Mesothelial cell of epicardium (in vitro differentiated cells): Measurements from ENCODE around the gene HECW1. TPM values are rescaled to one million over a fixed set of nuclear protein-coding genes. Genes with fewer than 3 reads are reported as not detected.
A peak's percentile ranks its signal among the peaks of the same experiment; 100 is the strongest.

Experiments
- DNase-seq, 2 experiments: peaks; one replicate each; pipeline ENCODE4 v3.0.0; 2021; ENCODE audit warnings: low spot score in 2 of 2; ENCODE audit not compliant: unreplicated experiment in 2 of 2
- H3K27ac Mint-ChIP-seq: 2 replicates; pipeline ENCODE4 v1.8.0; 2021; ENCODE audit warnings: mixed read lengths
- H3K27me3 Mint-ChIP-seq: 2 replicates; pipeline ENCODE4 v1.8.0; 2021; ENCODE audit warnings: low read depth, mixed read lengths
- H3K36me3 Mint-ChIP-seq: 2 replicates; pipeline ENCODE4 v1.8.0; 2021; ENCODE audit warnings: mixed read lengths
- H3K4me1 Mint-ChIP-seq: 2 replicates; pipeline ENCODE4 v1.8.0; 2021; ENCODE audit warnings: mixed read lengths
- H3K4me3 Mint-ChIP-seq: 2 replicates; pipeline ENCODE4 v1.8.0; 2021; ENCODE audit warnings: mild to moderate bottlenecking, moderate library complexity, mixed read lengths
- H3K9me3 Mint-ChIP-seq: 2 replicates; pipeline ENCODE4 v1.8.0; 2021; ENCODE audit warnings: mixed read lengths
- total RNA-seq: library from RNA; stranded (reverse); gene quantifications from 3 replicates; pipeline ENCODE4 v1.2.1, GENCODE V29; 2021
- TF ChIP-seq, protein P1 (sequence below): fragments of 200-600 bp; sonication (generic); IDR thresholded peaks from one replicate; pipeline ENCODE4 v1.5.0; 2021; ENCODE audit warnings: antibody characterized with exemption; ENCODE audit not compliant: unreplicated experiment

HECW1 gene
- total RNA-seq, 1 donor from 2014 or later, result 1.4 TPM

DNA sequence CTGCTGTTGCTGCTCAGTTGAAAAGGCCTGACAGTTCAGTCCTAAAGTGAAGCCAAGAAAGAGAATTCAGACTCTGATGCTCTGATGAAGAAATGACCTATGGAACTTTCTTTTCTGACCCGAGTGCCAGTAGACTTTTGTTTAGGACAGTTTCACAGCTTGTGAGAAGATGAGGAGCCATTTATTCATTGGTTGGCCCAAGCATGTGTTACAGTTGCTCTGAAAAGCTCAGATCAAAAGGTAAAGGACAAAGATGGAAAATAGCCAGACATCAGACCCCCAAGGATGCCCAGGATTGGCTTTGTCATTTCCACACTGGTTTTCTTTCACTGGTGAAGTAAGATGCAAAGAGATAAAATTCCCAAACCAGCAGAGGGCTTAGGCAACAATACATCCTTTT, 321.2 kb downstream of the HECW1 start:
- TF ChIP-seq, protein P1, sequence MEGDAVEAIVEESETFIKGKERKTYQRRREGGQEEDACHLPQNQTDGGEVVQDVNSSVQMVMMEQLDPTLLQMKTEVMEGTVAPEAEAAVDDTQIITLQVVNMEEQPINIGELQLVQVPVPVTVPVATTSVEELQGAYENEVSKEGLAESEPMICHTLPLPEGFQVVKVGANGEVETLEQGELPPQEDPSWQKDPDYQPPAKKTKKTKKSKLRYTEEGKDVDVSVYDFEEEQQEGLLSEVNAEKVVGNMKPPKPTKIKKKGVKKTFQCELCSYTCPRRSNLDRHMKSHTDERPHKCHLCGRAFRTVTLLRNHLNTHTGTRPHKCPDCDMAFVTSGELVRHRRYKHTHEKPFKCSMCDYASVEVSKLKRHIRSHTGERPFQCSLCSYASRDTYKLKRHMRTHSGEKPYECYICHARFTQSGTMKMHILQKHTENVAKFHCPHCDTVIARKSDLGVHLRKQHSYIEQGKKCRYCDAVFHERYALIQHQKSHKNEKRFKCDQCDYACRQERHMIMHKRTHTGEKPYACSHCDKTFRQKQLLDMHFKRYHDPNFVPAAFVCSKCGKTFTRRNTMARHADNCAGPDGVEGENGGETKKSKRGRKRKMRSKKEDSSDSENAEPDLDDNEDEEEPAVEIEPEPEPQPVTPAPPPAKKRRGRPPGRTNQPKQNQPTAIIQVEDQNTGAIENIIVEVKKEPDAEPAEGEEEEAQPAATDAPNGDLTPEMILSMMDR, result no peak
- no peaks in the 10 kb centered on the region for H3K27me3 Mint-ChIP-seq
- H3K27ac Mint-ChIP-seq, result no peak overlapping the region
- peaks cover 11% of the 10 kb centered on the region for H3K4me1 Mint-ChIP-seq
- H3K36me3 Mint-ChIP-seq, result no peaks in the 10 kb centered on the region
- H3K9me3 Mint-ChIP-seq, result peaks cover 11% of the 10 kb centered on the region
- H3K4me3 Mint-ChIP-seq, result no peak overlapping the region
- DNase-seq, result no peak

- peaks cover 11% of the 10 kb centered on the region for H3K4me1 Mint-ChIP-seq
- DNase-seq, result no peak
- no peak overlapping the region for H3K4me3 Mint-ChIP-seq
- H3K36me3 Mint-ChIP-seq, result no peaks in the 10 kb centered on the region
- H3K27me3 Mint-ChIP-seq, result no peaks in the 10 kb centered on the region
- TF ChIP-seq, protein P1, result no peak
- no peak overlapping the region for H3K27ac Mint-ChIP-seq
- peaks cover 4% of the 10 kb centered on the region for H3K9me3 Mint-ChIP-seq
Observed at GRCh38 chr7:43437001-43437400, 324.6 kb downstream of the HECW1 start.

- DNase-seq, result no peak
- Mint-ChIP-seq H3K4me3 (no peak overlapping the region), H3K36me3 (no peaks in the 10 kb centered on the region), H3K9me3 (no peaks in the 10 kb centered on the region), H3K27me3 (peaks cover under 1% of the 10 kb centered on the region), H3K27ac (no peak overlapping the region), H3K4me1 (peaks cover 15% of the 10 kb centered on the region)
- TF ChIP-seq, protein P1, result no peak
Observed at GRCh38 chr7:43438897-43439479, 326.5 kb downstream of the HECW1 start.

DNA sequence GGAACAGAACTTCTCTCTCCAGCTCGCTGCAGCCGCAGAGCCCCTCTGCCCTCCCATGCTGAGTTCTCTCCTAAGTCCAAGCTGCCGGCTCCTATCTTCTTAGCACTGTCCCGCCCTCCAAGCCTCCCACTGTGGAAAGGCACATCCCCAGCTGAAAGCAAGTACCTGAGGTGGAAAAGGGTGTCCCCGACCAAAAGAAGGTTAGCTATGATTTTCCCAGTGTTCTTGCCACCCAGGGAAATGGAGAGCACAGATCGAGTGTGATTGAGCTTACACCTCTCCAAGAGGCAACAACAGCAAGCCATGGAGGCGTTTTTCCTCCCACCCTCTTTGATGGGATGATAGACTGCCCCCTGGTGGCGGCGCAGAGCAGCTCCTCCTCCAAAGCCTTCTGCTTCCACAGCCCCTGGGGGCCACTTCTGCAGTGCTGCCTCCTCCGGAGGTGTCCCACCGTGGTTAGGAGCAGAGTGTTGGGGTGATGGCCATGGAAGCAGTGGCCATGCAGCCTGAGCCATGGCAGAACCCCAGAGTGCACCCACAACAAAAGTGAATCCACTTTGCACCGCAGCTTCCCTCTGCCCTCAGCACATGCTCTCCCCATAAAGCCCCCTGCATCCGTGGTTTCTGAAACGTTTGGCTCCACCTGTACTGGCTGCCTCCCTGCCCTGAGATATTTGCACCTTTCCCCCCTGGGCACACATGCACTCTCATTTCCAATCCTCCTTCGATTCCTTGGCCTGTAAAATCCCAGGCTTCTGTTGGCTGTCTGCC, 327.4 kb downstream of the HECW1 start:
- Mint-ChIP-seq H3K4me3 (no peak overlapping the region), H3K9me3 (no peaks in the 10 kb centered on the region), H3K36me3 (no peaks in the 10 kb centered on the region), H3K4me1 (peaks cover 15% of the 10 kb centered on the region), H3K27me3 (peaks cover 6% of the 10 kb centered on the region), H3K27ac (no peak overlapping the region)
- TF ChIP-seq, protein P1, result peak; percentile 87
- peak in 1 of 2 experiments; percentile 66 for DNase-seq

- Mint-ChIP-seq H3K27ac (no peak overlapping the region), H3K36me3 (no peaks in the 10 kb centered on the region), H3K4me1 (peaks cover 15% of the 10 kb centered on the region), H3K9me3 (no peaks in the 10 kb centered on the region), H3K4me3 (no peak overlapping the region), H3K27me3 (peaks cover 6% of the 10 kb centered on the region)
- no peak for DNase-seq
- TF ChIP-seq, protein P1, result no peak
Observed at GRCh38 chr7:43441231-43442130, 329.0 kb downstream of the HECW1 start.
